ENCODE measurements around the gene GRIA4.

DNA sequence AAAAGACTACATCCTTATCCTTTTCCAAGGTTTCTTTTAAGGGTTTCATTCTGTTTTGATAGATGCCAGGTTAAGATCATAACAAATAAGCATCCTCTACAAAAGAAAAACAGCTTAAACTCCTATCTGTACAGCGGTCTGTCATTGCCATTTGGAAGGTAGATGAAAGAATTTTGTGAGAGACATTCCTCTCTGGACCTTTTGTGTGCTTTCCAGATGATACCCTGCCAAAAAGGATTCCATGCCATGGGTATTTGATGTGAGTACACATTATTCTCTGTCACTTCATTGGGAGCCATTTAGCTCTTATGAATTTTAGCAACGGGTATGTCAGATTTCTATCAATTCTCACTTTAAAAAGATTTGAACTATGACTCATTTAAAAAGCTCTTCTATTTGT, 153.7 kb downstream of the GRIA4 start:
- TF ChIP-seq RAD21 (conservative IDR thresholded peaks at IDR 0.05): no peak
- TF ChIP-seq, protein P1, sequence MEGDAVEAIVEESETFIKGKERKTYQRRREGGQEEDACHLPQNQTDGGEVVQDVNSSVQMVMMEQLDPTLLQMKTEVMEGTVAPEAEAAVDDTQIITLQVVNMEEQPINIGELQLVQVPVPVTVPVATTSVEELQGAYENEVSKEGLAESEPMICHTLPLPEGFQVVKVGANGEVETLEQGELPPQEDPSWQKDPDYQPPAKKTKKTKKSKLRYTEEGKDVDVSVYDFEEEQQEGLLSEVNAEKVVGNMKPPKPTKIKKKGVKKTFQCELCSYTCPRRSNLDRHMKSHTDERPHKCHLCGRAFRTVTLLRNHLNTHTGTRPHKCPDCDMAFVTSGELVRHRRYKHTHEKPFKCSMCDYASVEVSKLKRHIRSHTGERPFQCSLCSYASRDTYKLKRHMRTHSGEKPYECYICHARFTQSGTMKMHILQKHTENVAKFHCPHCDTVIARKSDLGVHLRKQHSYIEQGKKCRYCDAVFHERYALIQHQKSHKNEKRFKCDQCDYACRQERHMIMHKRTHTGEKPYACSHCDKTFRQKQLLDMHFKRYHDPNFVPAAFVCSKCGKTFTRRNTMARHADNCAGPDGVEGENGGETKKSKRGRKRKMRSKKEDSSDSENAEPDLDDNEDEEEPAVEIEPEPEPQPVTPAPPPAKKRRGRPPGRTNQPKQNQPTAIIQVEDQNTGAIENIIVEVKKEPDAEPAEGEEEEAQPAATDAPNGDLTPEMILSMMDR (IDR thresholded peaks at IDR 0.05; ENCODE audit: poor library complexity, severe bottlenecking): no peak

Measured in neural cell (in vitro differentiated cells).